ENCODE measurements around the gene KCNB1.

Gene KCNB1

GRCh38 chr20:49395659-49396058 lies 86.8 kb downstream of the KCNB1 start:
- no peaks in the 10 kb centered on the region for H3K27me3 ChIP-seq (ENCODE audit: control insufficient read depth in 1 of 2, insufficient read depth in 2 of 2, low read length in 2 of 2)

GRCh38 chr20:49395183-49395582 lies 87.3 kb downstream of the KCNB1 start:
- H3K27ac ChIP-seq (ENCODE audit: low read depth, low read length), result peak overlapping the region; percentile 89
- H3K36me3 ChIP-seq (ENCODE audit: insufficient read depth, low read length), result no peaks in the 10 kb centered on the region
- H3K4me1 ChIP-seq (ENCODE audit: insufficient read depth, low read length), result peaks cover 47% of the 10 kb centered on the region
- no peaks in the 10 kb centered on the region for H3K27me3 ChIP-seq (ENCODE audit: control insufficient read depth in 1 of 2, insufficient read depth in 2 of 2, low read length in 2 of 2)
- H3K9ac ChIP-seq (ENCODE audit: low read length), result no peak overlapping the region
- peak overlapping the region in 1 of 2 donors; percentile 46 for H3K4me3 ChIP-seq (ENCODE audit: low read depth in 1 of 2, low read length in 2 of 2)
- no peaks in the 10 kb centered on the region for H3K9me3 ChIP-seq (ENCODE audit: low read length)

More at GRCh38 chr20:49395659-49396058, 86.8 kb downstream of the KCNB1 start:
- no peak overlapping the region for H3K9ac ChIP-seq (ENCODE audit: low read length)
- H3K4me3 ChIP-seq (ENCODE audit: low read depth in 1 of 2, low read length in 2 of 2), result peak overlapping the region in 1 of 2 donors; percentile 46
- no peaks in the 10 kb centered on the region for H3K9me3 ChIP-seq (ENCODE audit: low read length)
- H3K27ac ChIP-seq (ENCODE audit: low read depth, low read length), result peak overlapping the region; percentile 89
- H3K36me3 ChIP-seq (ENCODE audit: insufficient read depth, low read length), result no peaks in the 10 kb centered on the region
- peaks cover 52% of the 10 kb centered on the region for H3K4me1 ChIP-seq (ENCODE audit: insufficient read depth, low read length)

DNA sequence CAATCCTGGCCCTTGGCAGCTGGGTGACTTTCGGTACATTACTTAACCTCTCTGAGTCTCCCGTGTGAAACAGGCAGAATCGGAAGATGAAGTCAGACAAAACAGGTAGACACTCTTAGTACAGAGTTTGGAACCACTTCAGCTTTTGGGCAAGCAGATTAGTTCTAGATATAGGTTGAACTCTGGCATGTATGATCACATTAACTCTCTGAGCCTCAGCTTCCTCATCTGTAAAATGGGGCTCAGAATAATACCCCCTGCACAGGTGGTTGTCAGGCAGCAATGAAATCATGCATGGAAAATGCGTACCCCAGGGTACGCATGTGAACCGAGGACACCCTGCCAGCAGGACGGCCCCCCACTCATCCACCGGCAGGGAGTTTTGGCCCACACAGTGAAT lies 87.7 kb downstream of the KCNB1 start:
- no peaks in the 10 kb centered on the region for H3K27me3 ChIP-seq (ENCODE audit: control insufficient read depth in 1 of 2, insufficient read depth in 2 of 2, low read length in 2 of 2)
- no peak overlapping the region for H3K4me3 ChIP-seq (ENCODE audit: low read depth in 1 of 2, low read length in 2 of 2)
- H3K9ac ChIP-seq (ENCODE audit: low read length), result no peak overlapping the region
- peaks cover 44% of the 10 kb centered on the region for H3K4me1 ChIP-seq (ENCODE audit: insufficient read depth, low read length)
- no peaks in the 10 kb centered on the region for H3K36me3 ChIP-seq (ENCODE audit: insufficient read depth, low read length)
- H3K9me3 ChIP-seq (ENCODE audit: low read length), result no peaks in the 10 kb centered on the region
- H3K27ac ChIP-seq (ENCODE audit: low read depth, low read length), result peak overlapping the region; percentile 81

DNA sequence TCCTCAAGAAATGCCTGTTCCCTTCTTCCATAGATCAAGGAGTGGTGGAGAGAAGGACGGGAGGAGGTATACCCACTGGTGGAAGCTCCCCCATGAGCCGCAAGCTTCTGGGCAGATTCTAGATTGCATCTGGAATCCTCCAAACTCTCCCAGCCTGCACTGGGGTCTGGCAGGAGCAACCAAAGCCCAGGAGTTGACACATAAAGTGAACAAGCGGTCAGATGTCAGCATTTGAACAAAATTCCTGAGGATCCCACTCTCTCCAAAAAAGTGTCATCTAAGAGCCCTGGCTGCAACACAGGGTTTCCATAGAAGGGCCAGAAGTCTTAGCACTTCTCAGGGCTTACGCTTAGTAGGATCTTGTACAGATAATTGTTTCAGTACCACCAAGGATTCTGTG lies 88.2 kb downstream of the KCNB1 start:
- H3K27me3 ChIP-seq (ENCODE audit: control insufficient read depth in 1 of 2, insufficient read depth in 2 of 2, low read length in 2 of 2), result no peaks in the 10 kb centered on the region
- no peaks in the 10 kb centered on the region for H3K36me3 ChIP-seq (ENCODE audit: insufficient read depth, low read length)
- H3K9ac ChIP-seq (ENCODE audit: low read length), result no peak overlapping the region
- H3K4me3 ChIP-seq (ENCODE audit: low read depth in 1 of 2, low read length in 2 of 2), result no peak overlapping the region
- H3K4me1 ChIP-seq (ENCODE audit: insufficient read depth, low read length), result peaks cover 42% of the 10 kb centered on the region
- H3K27ac ChIP-seq (ENCODE audit: low read depth, low read length), result peak overlapping the region; percentile 81
- H3K9me3 ChIP-seq (ENCODE audit: low read length), result no peaks in the 10 kb centered on the region

GRCh38 chr20:49393803-49394202 lies 88.7 kb downstream of the KCNB1 start:
- Histone ChIP-seq H3K4me1 (ENCODE audit: insufficient read depth, low read length) (peaks cover 43% of the 10 kb centered on the region), H3K27ac (ENCODE audit: low read depth, low read length) (peak overlapping the region; percentile 81), H3K27me3 (ENCODE audit: control insufficient read depth in 1 of 2, insufficient read depth in 2 of 2, low read length in 2 of 2) (no peaks in the 10 kb centered on the region), H3K9ac (ENCODE audit: low read length) (no peak overlapping the region), H3K4me3 (ENCODE audit: low read depth in 1 of 2, low read length in 2 of 2) (no peak overlapping the region), H3K36me3 (ENCODE audit: insufficient read depth, low read length) (no peaks in the 10 kb centered on the region), H3K9me3 (ENCODE audit: low read length) (no peaks in the 10 kb centered on the region)

DNA sequence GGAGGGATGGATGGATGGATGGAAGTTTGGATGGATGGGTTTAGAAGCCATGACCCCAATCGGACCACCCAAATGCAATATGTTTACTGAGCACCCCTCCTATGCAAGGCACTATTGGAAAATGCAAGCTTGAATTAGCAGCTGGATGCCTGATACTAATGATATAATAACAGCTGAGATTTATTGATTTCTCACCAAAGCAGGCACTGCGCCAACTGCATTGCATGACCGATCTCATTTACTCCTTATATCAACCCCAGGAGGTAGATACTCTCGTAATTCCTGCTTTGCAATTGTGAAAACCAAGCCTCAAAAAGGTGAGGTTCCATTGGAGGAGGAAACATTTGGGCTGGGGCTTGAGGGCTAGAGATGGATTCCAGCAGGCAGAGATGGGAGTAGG lies 89.7 kb downstream of the KCNB1 start:
- Histone ChIP-seq H3K27me3 (ENCODE audit: control insufficient read depth in 1 of 2, insufficient read depth in 2 of 2, low read length in 2 of 2) (no peaks in the 10 kb centered on the region), H3K9me3 (ENCODE audit: low read length) (no peaks in the 10 kb centered on the region), H3K4me3 (ENCODE audit: low read depth in 1 of 2, low read length in 2 of 2) (no peak overlapping the region), H3K4me1 (ENCODE audit: insufficient read depth, low read length) (peaks cover 49% of the 10 kb centered on the region), H3K9ac (ENCODE audit: low read length) (no peak overlapping the region), H3K36me3 (ENCODE audit: insufficient read depth, low read length) (no peaks in the 10 kb centered on the region), H3K27ac (ENCODE audit: low read depth, low read length) (no peak overlapping the region)

- no peaks in the 10 kb centered on the region for H3K27me3 ChIP-seq (ENCODE audit: control insufficient read depth in 1 of 2, insufficient read depth in 2 of 2, low read length in 2 of 2)
- peaks cover 56% of the 10 kb centered on the region for H3K4me1 ChIP-seq (ENCODE audit: insufficient read depth, low read length)
- no peak overlapping the region for H3K27ac ChIP-seq (ENCODE audit: low read depth, low read length)
- H3K9ac ChIP-seq (ENCODE audit: low read length), result no peak overlapping the region
- H3K36me3 ChIP-seq (ENCODE audit: insufficient read depth, low read length), result no peaks in the 10 kb centered on the region
- no peaks in the 10 kb centered on the region for H3K9me3 ChIP-seq (ENCODE audit: low read length)
- H3K4me3 ChIP-seq (ENCODE audit: low read depth in 1 of 2, low read length in 2 of 2), result no peak overlapping the region
Measured at GRCh38 chr20:49391404-49392245, 90.8 kb downstream of the KCNB1 start.

GRCh38 chr20:49389854-49390253 lies 92.6 kb downstream of the KCNB1 start:
- Histone ChIP-seq H3K27ac (ENCODE audit: low read depth, low read length) (no peak overlapping the region), H3K27me3 (ENCODE audit: control insufficient read depth in 1 of 2, insufficient read depth in 2 of 2, low read length in 2 of 2) (no peaks in the 10 kb centered on the region), H3K9ac (ENCODE audit: low read length) (no peak overlapping the region), H3K36me3 (ENCODE audit: insufficient read depth, low read length) (no peaks in the 10 kb centered on the region), H3K9me3 (ENCODE audit: low read length) (no peaks in the 10 kb centered on the region), H3K4me3 (ENCODE audit: low read depth in 1 of 2, low read length in 2 of 2) (no peak overlapping the region), H3K4me1 (ENCODE audit: insufficient read depth, low read length) (peaks cover 52% of the 10 kb centered on the region)

DNA sequence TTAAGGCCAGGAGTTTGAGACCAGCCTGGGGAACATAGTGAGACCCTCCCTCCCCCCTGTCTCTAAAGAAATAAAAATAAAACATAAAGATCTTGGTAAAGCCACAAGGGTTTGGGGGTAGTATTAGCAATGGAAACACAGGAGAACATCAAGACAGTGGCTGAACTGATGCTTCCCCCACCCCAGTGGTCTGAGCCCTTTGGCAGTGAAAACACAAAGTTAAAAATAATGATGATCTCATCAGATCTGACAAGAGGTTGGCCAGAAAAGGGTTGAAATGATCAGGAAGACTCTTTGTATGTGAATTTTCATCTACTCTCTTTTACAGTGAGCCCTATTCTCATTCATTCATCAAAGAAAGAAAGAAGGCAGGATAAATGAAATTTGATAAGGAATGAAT lies 93.7 kb downstream of the KCNB1 start:
- Histone ChIP-seq H3K9ac (ENCODE audit: low read length) (no peak overlapping the region), H3K4me1 (ENCODE audit: insufficient read depth, low read length) (peaks cover 52% of the 10 kb centered on the region), H3K36me3 (ENCODE audit: insufficient read depth, low read length) (no peaks in the 10 kb centered on the region), H3K27ac (ENCODE audit: low read depth, low read length) (no peak overlapping the region), H3K27me3 (ENCODE audit: control insufficient read depth in 1 of 2, insufficient read depth in 2 of 2, low read length in 2 of 2) (no peaks in the 10 kb centered on the region), H3K4me3 (ENCODE audit: low read depth in 1 of 2, low read length in 2 of 2) (no peak overlapping the region), H3K9me3 (ENCODE audit: low read length) (no peaks in the 10 kb centered on the region)

- Histone ChIP-seq H3K4me3 (ENCODE audit: low read depth in 1 of 2, low read length in 2 of 2) (no peak overlapping the region), H3K9me3 (ENCODE audit: low read length) (no peaks in the 10 kb centered on the region), H3K36me3 (ENCODE audit: insufficient read depth, low read length) (no peaks in the 10 kb centered on the region), H3K4me1 (ENCODE audit: insufficient read depth, low read length) (peaks cover 52% of the 10 kb centered on the region), H3K27ac (ENCODE audit: low read depth, low read length) (peak overlapping the region; percentile 67), H3K9ac (ENCODE audit: low read length) (peak overlapping the region; percentile 3), H3K27me3 (ENCODE audit: control insufficient read depth in 1 of 2, insufficient read depth in 2 of 2, low read length in 2 of 2) (no peaks in the 10 kb centered on the region)
Measured at GRCh38 chr20:49387581-49387939, 94.9 kb downstream of the KCNB1 start.

- no peaks in the 10 kb centered on the region for H3K9me3 ChIP-seq (ENCODE audit: low read length)
- no peaks in the 10 kb centered on the region for H3K27me3 ChIP-seq (ENCODE audit: control insufficient read depth in 1 of 2, insufficient read depth in 2 of 2, low read length in 2 of 2)
- no peaks in the 10 kb centered on the region for H3K36me3 ChIP-seq (ENCODE audit: insufficient read depth, low read length)
- peaks cover 54% of the 10 kb centered on the region for H3K4me1 ChIP-seq (ENCODE audit: insufficient read depth, low read length)
- H3K27ac ChIP-seq (ENCODE audit: low read depth, low read length), result peak overlapping the region; percentile 67
- no peak overlapping the region for H3K4me3 ChIP-seq (ENCODE audit: low read depth in 1 of 2, low read length in 2 of 2)
- H3K9ac ChIP-seq (ENCODE audit: low read length), result peak overlapping the region; percentile 3
Measured at GRCh38 chr20:49386848-49387580, 95.5 kb downstream of the KCNB1 start.

All from muscle layer of colon (tissue), 2 donors.